ENCODE results near the gene SFTPD.

Gene SFTPD

GRCh38 chr10:79926037-79926436, 22.9 kb downstream of the SFTPD start:
- Histone ChIP-seq H3K27ac (replicated peaks) (no peak overlapping the region), H3K27me3 (ENCODE audit: insufficient read depth, poor library complexity, severe bottlenecking) (no peaks in the 10 kb centered on the region), H3K4me3 (replicated peaks; ENCODE audit: insufficient read depth, low read length) (no peak overlapping the region)
- no peak for DNase-seq (ENCODE audit: low read depth in 1 of 2, low spot score in 1 of 2)
- no peak for TF ChIP-seq POLR2AphosphoS5 (IDR thresholded peaks at IDR 0.05; ENCODE audit: low read depth)
- TF ChIP-seq, protein P1, sequence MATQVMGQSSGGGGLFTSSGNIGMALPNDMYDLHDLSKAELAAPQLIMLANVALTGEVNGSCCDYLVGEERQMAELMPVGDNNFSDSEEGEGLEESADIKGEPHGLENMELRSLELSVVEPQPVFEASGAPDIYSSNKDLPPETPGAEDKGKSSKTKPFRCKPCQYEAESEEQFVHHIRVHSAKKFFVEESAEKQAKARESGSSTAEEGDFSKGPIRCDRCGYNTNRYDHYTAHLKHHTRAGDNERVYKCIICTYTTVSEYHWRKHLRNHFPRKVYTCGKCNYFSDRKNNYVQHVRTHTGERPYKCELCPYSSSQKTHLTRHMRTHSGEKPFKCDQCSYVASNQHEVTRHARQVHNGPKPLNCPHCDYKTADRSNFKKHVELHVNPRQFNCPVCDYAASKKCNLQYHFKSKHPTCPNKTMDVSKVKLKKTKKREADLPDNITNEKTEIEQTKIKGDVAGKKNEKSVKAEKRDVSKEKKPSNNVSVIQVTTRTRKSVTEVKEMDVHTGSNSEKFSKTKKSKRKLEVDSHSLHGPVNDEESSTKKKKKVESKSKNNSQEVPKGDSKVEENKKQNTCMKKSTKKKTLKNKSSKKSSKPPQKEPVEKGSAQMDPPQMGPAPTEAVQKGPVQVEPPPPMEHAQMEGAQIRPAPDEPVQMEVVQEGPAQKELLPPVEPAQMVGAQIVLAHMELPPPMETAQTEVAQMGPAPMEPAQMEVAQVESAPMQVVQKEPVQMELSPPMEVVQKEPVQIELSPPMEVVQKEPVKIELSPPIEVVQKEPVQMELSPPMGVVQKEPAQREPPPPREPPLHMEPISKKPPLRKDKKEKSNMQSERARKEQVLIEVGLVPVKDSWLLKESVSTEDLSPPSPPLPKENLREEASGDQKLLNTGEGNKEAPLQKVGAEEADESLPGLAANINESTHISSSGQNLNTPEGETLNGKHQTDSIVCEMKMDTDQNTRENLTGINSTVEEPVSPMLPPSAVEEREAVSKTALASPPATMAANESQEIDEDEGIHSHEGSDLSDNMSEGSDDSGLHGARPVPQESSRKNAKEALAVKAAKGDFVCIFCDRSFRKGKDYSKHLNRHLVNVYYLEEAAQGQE (IDR thresholded peaks at IDR 0.05; ENCODE audit: insufficient replicate concordance, low read depth): no peak
- no peak for TF ChIP-seq SPI1 (IDR thresholded peaks at IDR 0.05; ENCODE audit: borderline replicate concordance, low read depth)
- TF ChIP-seq GABPA (IDR thresholded peaks at IDR 0.05; ENCODE audit: low read depth): no peak
- no peak for TF ChIP-seq CTCF (IDR thresholded peaks at IDR 0.05; ENCODE audit: insufficient read depth, low read length)

- H3K4me3 ChIP-seq (replicated peaks; ENCODE audit: insufficient read depth, low read length): no peak overlapping the region
- H3K27me3 ChIP-seq (ENCODE audit: insufficient read depth, poor library complexity, severe bottlenecking): no peaks in the 10 kb centered on the region
- TF ChIP-seq GABPA (IDR thresholded peaks at IDR 0.05; ENCODE audit: low read depth): no peak
- TF ChIP-seq CTCF (IDR thresholded peaks at IDR 0.05; ENCODE audit: insufficient read depth, low read length): no peak
- TF ChIP-seq SPI1 (IDR thresholded peaks at IDR 0.05; ENCODE audit: borderline replicate concordance, low read depth): no peak
- no peak for TF ChIP-seq POLR2AphosphoS5 (IDR thresholded peaks at IDR 0.05; ENCODE audit: low read depth)
- TF ChIP-seq, protein P1 (IDR thresholded peaks at IDR 0.05; ENCODE audit: insufficient replicate concordance, low read depth): no peak
- no peak overlapping the region for H3K27ac ChIP-seq (replicated peaks)
- DNase-seq (ENCODE audit: low read depth in 1 of 2, low spot score in 1 of 2): no peak
These were observed 23.3 kb downstream of the SFTPD start for GRCh38 chr10:79925614-79926013.

- H3K27me3 ChIP-seq (ENCODE audit: insufficient read depth, poor library complexity, severe bottlenecking): no peaks in the 10 kb centered on the region
- H3K27ac ChIP-seq (replicated peaks): no peak overlapping the region
- H3K4me3 ChIP-seq (replicated peaks; ENCODE audit: insufficient read depth, low read length): no peak overlapping the region
- TF ChIP-seq, protein P1 (IDR thresholded peaks at IDR 0.05; ENCODE audit: insufficient replicate concordance, low read depth): no peak
- TF ChIP-seq SPI1 (IDR thresholded peaks at IDR 0.05; ENCODE audit: borderline replicate concordance, low read depth) (no peak), CTCF (IDR thresholded peaks at IDR 0.05; ENCODE audit: insufficient read depth, low read length) (no peak), GABPA (IDR thresholded peaks at IDR 0.05; ENCODE audit: low read depth) (no peak), POLR2AphosphoS5 (IDR thresholded peaks at IDR 0.05; ENCODE audit: low read depth) (no peak)
- DNase-seq (ENCODE audit: low read depth in 1 of 2, low spot score in 1 of 2): no peak
These were observed 25.2 kb downstream of the SFTPD start for GRCh38 chr10:79923669-79924068.

Data from HL-60 (cell line).